HepG2 (cell line): ENCODE results near the gene BTBD3. TPM values are rescaled to one million over a fixed set of nuclear protein-coding genes. Genes with fewer than 3 reads are reported as not detected.

Experiments
- HMG20A ChIP-seq: IDR thresholded peaks from 2 replicates; pipeline ENCODE4 v1.6.1; 2016; ENCODE audit warnings: borderline replicate concordance
- HNRNPH1 ChIP-seq: fragments of 200-400 bp; formaldehyde crosslinking; optimal IDR thresholded peaks from 2 replicates; pipeline ENCODE3; 2017; ENCODE audit warnings: mild to moderate bottlenecking, low read depth, low read length
- JUN ChIP-seq: sonication (generic); formaldehyde crosslinking; IDR thresholded peaks from 2 replicates; pipeline ENCODE4 v1.4.0; 2020; ENCODE audit warnings: mild to moderate bottlenecking, missing genetic modification reagents
- KLF9 ChIP-seq: IDR thresholded peaks from 2 replicates; pipeline ENCODE4 v1.6.1; 2016; ENCODE audit warnings: low read depth
- NONO ChIP-seq, 2 experiments: fragments of 450-650 bp in 1 of 2; sonication (generic) in 1 of 2; formaldehyde crosslinking in 1 of 2; IDR thresholded peaks in 1 of 2; conservative IDR thresholded peaks in 1 of 2; 2 replicates each; pipeline versions ENCODE4 v1.6.1 to v1.8.0; 2017 to 2022; ENCODE audit warnings: mild to moderate bottlenecking in 1 of 2, missing genetic modification reagents in 1 of 2, moderate library complexity in 1 of 2
- ONECUT2 ChIP-seq: sonication (generic); formaldehyde crosslinking; IDR thresholded peaks from 2 replicates; pipeline ENCODE4 v1.4.0; 2020; ENCODE audit warnings: missing genetic modification reagents
- SMYD3 ChIP-seq: sonication (generic); formaldehyde crosslinking; IDR thresholded peaks from 2 replicates; pipeline ENCODE4 v1.8.1; 2023; ENCODE audit warnings: mild to moderate bottlenecking, missing genetic modification reagents
- SNAPC2 ChIP-seq: sonication (generic); formaldehyde crosslinking; IDR thresholded peaks from 2 replicates; pipeline ENCODE4 v1.8.1; 2022; ENCODE audit warnings: mild to moderate bottlenecking, missing genetic modification reagents
- ZBTB3 ChIP-seq: sonication (generic); formaldehyde crosslinking; IDR thresholded peaks from 2 replicates; pipeline ENCODE4 v1.4.0; 2020; ENCODE audit warnings: low read depth, mild to moderate bottlenecking, moderate library complexity, missing genetic modification reagents, borderline replicate concordance
- ZFAT ChIP-seq: sonication (generic); formaldehyde crosslinking; conservative IDR thresholded peaks from 2 replicates; pipeline ENCODE4 v1.8.1; 2023; ENCODE audit warnings: missing genetic modification reagents, inconsistent platforms
- ZFP62 ChIP-seq: sonication (generic); formaldehyde crosslinking; IDR thresholded peaks from 2 replicates; pipeline ENCODE4 v1.4.0; 2020; ENCODE audit warnings: missing genetic modification reagents
- ZFX ChIP-seq: sonication (generic); formaldehyde crosslinking; IDR thresholded peaks from 2 replicates; pipeline ENCODE4 v1.4.0; 2020; ENCODE audit warnings: mild to moderate bottlenecking, low read depth, missing genetic modification reagents, moderate library complexity
- ZKSCAN8 ChIP-seq: IDR thresholded peaks from 2 replicates; pipeline ENCODE4 v1.6.1; 2016; ENCODE audit warnings: borderline replicate concordance, missing genetic modification reagents, missing compliant biosample characterization
- ZNF24 ChIP-seq: fragments of 450-650 bp; IDR thresholded peaks from 2 replicates; pipeline ENCODE4 v1.6.1; 2017; ENCODE audit warnings: antibody characterized with exemption, mild to moderate bottlenecking
- ZNF253 ChIP-seq: sonication (generic); formaldehyde crosslinking; IDR thresholded peaks from 2 replicates; pipeline ENCODE4 v1.8.0; 2022; ENCODE audit warnings: mild to moderate bottlenecking, missing genetic modification reagents, borderline replicate concordance
- ZNF335 ChIP-seq: sonication (generic); formaldehyde crosslinking; IDR thresholded peaks from 2 replicates; pipeline ENCODE4 v1.4.0; 2020; ENCODE audit warnings: missing genetic modification reagents
- ZNF343 ChIP-seq: sonication (generic); formaldehyde crosslinking; IDR thresholded peaks from 2 replicates; pipeline ENCODE4 v1.4.0; 2020; ENCODE audit warnings: mild to moderate bottlenecking, missing genetic modification reagents
- ZNF879 ChIP-seq: sonication (generic); formaldehyde crosslinking; IDR thresholded peaks from 2 replicates; pipeline ENCODE4 v1.8.1; 2023; ENCODE audit warnings: missing genetic modification reagents
- ZSCAN22 ChIP-seq: sonication (generic); formaldehyde crosslinking; IDR thresholded peaks from 2 replicates; pipeline ENCODE4 v1.4.0; 2020; ENCODE audit warnings: mild to moderate bottlenecking, missing genetic modification reagents
- polyA plus RNA-seq, 8 experiments: library from polyadenylated mRNA; depleted of rRNA in 3 of 8; stranded (reverse) in 7 of 8; unstranded in 1 of 8; fragments of >200 nt; fragmentation: Illumina TruSeq in 4 of 8; extraction: Trizol in 4 of 8; gene quantifications; 2 replicates each; pipeline versions ENCODE4 v1.2.1 to v1.2.3, GENCODE V29; 2011 to 2016; ENCODE audit warnings: low read depth in 4 of 8, missing spikeins in 1 of 8, mixed read lengths in 1 of 8; ENCODE audit not compliant: insufficient read depth in 1 of 8
- total RNA-seq, 5 experiments: library from RNA; depleted of rRNA; stranded (reverse); fragments of >200 nt; fragmentation: Illumina TruSeq; extraction: Trizol; gene quantifications; 2 replicates each; pipeline ENCODE4 v1.2.3, GENCODE V29; 2016; ENCODE audit warnings: low read depth in 1 of 5
- TF ChIP-seq, protein P1 (sequence below): sonication (generic); formaldehyde crosslinking; IDR thresholded peaks from 2 replicates; pipeline ENCODE4 v1.8.0; 2022; ENCODE audit warnings: mild to moderate bottlenecking, missing genetic modification reagents; ENCODE audit not compliant: insufficient replicate concordance
- TF ChIP-seq, protein P2 (sequence below): sonication (generic); formaldehyde crosslinking; IDR thresholded peaks from 2 replicates; pipeline ENCODE4 v1.4.0; 2020; ENCODE audit warnings: missing genetic modification reagents, borderline replicate concordance
- TF ChIP-seq, protein P3 (sequence below): sonication (generic); formaldehyde crosslinking; conservative IDR thresholded peaks from 2 replicates; pipeline ENCODE4 v1.4.0; 2020; ENCODE audit warnings: missing genetic modification reagents

The BTBD3 gene
- total and polyA plus RNA-seq, 2 of the 13 experiments (the other 11 are each of a cell fraction or from before 2014, with no cell fraction given): 32.2 to 41.8 TPM

DNA sequence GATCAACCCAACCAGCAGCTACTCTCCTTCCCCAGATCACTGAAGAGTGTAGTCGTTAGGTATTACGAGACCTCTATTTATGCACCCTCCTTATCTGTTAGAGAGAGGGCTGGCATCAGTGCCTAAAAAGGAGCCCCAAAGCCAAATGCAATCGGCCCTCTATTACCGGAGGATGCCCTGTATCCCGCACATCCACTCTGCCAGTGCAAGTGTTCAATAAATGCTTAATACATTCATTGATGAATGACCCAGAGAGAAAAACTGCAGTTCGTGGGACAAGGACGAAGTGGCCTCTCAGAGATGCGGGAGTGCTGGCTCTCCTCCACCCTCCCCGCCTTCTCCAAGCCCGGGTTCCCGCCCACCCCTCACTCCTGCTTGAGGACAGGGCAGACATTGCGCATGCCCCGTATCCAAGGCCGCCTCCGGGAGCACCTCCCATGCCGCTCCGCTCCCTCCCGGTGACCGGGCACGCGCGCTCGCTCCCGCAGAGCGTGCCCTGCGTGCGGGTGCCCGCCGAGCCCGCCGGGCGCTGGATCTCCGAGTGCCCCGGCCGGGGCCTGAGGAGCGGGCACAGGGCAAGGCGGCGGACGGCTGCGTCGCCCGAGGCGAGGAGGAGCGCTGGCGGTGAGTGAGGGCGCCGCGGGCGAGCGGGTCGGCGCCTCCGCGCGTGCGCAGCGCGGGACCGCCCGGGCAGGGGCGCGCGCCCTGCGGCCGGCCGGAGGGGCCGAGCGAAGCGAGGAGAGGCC is 27.2 kb upstream of the BTBD3 start (continued):
- TF ChIP-seq, protein P1, sequence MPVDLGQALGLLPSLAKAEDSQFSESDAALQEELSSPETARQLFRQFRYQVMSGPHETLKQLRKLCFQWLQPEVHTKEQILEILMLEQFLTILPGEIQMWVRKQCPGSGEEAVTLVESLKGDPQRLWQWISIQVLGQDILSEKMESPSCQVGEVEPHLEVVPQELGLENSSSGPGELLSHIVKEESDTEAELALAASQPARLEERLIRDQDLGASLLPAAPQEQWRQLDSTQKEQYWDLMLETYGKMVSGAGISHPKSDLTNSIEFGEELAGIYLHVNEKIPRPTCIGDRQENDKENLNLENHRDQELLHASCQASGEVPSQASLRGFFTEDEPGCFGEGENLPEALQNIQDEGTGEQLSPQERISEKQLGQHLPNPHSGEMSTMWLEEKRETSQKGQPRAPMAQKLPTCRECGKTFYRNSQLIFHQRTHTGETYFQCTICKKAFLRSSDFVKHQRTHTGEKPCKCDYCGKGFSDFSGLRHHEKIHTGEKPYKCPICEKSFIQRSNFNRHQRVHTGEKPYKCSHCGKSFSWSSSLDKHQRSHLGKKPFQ (CRISPR knock-in tag): no peak
- TF ChIP-seq SMYD3 (CRISPR knock-in tag): no peak
- 0 out of 2 replicates have a peak, but pooled peaks have one; percentile 22 for TF ChIP-seq SNAPC2 (CRISPR knock-in tag)
- no peak for TF ChIP-seq ZBTB3
- TF ChIP-seq ZNF879 (CRISPR knock-in tag): no peak
- no peak for TF ChIP-seq ONECUT2
- TF ChIP-seq HNRNPH1: no peak
- TF ChIP-seq ZFAT (CRISPR knock-in tag): no peak
- TF ChIP-seq HMG20A (CRISPR knock-in tag): no peak
- peak; percentile 61; the same call in 1 of the 2 replicates for TF ChIP-seq ZFX (CRISPR knock-in tag)
- TF ChIP-seq, protein P2, sequence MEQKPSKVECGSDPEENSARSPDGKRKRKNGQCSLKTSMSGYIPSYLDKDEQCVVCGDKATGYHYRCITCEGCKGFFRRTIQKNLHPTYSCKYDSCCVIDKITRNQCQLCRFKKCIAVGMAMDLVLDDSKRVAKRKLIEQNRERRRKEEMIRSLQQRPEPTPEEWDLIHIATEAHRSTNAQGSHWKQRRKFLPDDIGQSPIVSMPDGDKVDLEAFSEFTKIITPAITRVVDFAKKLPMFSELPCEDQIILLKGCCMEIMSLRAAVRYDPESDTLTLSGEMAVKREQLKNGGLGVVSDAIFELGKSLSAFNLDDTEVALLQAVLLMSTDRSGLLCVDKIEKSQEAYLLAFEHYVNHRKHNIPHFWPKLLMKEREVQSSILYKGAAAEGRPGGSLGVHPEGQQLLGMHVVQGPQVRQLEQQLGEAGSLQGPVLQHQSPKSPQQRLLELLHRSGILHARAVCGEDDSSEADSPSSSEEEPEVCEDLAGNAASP (CRISPR knock-in tag): 0 out of 2 replicates have a peak, but pooled peaks have one; percentile 9
- peak; percentile 60; the same call in 1 of the 2 replicates for TF ChIP-seq ZFP62 (CRISPR knock-in tag)
- no peak for TF ChIP-seq ZKSCAN8 (CRISPR knock-in tag)
- TF ChIP-seq NONO (IDR thresholded peaks at IDR 0.05): no peak
- peak; percentile 92 for TF ChIP-seq NONO (CRISPR knock-in tag; conservative IDR thresholded peaks at IDR 0.05)
- no peak for TF ChIP-seq ZNF335 (CRISPR knock-in tag)
- no peak for TF ChIP-seq JUN (CRISPR knock-in tag)
- no peak for TF ChIP-seq ZNF24
- no peak for TF ChIP-seq ZSCAN22
- TF ChIP-seq, protein P3, sequence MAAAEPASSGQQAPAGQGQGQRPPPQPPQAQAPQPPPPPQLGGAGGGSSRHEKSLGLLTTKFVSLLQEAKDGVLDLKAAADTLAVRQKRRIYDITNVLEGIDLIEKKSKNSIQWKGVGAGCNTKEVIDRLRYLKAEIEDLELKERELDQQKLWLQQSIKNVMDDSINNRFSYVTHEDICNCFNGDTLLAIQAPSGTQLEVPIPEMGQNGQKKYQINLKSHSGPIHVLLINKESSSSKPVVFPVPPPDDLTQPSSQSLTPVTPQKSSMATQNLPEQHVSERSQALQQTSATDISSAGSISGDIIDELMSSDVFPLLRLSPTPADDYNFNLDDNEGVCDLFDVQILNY (CRISPR knock-in tag): no peak
- TF ChIP-seq ZNF343 (CRISPR knock-in tag): no peak
- no peak for TF ChIP-seq ZNF253 (CRISPR knock-in tag)
- no peak for TF ChIP-seq KLF9 (CRISPR knock-in tag)
